HG02840 (cell line): ENCODE data around the gene ABCE1.
"Not testable (repeated sequence)": the region's sequence is repeated elsewhere in the genome, so short reads cannot be mapped to it uniquely, and the experiment has no call there.

ENCODE experiments used
- ATAC-seq: cut with Tn5 transposase; IDR thresholded peaks from one replicate; pipeline ENCODE4 v1.9.1; 2021; ENCODE audit warnings: mild to moderate bottlenecking, moderate library complexity, moderate number of reproducible peaks; ENCODE audit not compliant: unreplicated experiment, low FRiP score

The ABCE1 gene

DNA sequence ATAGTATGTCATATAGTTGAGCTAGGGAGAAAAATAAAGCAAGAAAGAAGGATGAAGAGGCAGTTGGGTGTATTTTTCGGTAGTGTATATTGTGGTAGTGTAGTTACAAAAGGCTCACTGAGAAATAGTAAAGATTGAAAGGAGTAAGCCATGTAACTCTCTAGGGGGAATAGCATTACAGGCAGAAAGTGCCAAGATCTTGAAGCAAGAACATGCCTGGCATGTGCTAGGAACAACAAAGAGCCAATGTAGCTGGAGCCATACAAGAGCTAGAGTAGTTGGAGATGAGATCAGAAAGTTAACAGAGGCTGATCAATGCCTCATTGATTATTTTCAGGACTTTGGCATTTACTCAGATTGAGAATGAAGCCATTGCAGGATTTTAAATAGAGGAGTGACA, 3.0 kb downstream of the ABCE1 start:
- ATAC-seq, result no peak

DNA sequence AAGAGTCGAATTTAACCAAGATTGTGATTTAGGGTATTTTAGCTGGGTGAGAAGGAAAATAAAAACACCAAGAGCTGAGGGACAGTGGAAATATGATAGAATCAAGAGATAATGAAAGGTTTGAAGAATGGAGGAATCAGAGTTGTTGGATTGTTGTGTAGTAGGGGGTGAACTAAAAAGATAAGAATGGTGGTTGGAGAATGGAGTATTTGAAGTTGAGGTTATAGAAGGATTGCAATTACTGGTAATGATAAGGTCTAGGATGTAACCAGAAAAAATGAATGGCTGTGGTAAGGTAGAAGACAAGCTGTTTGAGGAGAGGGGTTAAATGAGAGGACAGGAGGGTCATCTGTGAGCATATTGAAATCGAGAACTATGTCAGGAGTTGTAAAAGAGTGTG, 4.5 kb downstream of the ABCE1 start:
- ATAC-seq, result no peak

DNA sequence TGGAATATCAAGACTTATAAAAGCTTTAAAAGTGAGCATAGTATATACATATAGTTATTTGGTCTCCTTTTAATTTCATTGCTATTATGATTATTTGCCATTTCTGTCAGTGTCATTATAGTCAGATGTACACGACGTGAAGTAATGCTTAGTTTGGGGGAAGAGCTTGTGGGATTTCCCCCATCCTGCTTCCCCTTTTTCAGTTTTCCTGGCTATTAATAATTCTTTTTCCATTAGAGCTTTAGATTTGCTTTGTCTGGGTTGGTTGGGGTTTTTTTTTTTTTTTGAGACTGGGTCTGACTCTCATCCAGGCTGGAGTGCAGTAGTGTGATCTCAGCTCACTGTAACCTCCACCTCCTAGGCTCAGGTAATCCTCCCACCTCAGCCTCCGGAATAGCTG, 5.4 kb downstream of the ABCE1 start:
- ATAC-seq, result no peak

DNA sequence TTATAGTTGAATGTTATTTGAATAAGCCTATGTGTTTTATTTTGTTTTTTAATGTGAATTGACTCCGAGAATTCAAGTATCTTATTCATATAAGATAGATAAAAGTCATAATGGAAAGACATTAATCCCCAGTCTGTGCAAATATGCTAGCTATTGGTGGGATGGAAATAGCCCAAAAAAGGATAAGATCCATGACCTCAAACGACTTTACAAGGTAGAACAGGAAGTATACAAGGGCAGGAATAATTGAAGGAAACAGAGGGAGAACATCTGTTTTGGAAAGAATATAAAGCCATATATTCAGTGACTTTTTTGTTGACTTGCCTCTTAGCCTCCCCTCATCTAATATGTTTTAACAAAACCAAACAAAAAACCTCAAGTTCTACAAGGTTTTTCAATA, 9.0 kb downstream of the ABCE1 start:
- no peak for ATAC-seq

- no peak for ATAC-seq
Measured at GRCh38 chr4:145108128-145108527, 10.0 kb downstream of the ABCE1 start.

DNA sequence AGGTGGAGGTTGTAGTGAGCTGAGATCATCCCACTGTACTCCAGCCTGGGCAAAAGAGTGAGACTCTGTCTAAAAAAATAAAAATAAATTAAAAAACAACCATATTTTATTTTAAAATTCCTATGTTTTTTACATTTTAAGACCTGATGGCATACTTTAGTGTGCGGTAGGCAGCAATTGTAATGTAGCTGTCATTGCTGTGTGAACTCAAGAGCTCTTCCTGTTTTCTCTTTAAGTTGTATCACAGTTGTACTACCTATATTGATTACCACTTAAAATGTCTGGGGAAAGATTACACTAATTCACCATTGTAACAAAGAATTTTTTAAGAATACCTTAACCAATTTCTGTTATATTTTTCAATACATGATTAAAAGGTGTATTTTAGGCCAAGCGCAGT, 27.3 kb downstream of the ABCE1 start:
- ATAC-seq, result no peak

DNA sequence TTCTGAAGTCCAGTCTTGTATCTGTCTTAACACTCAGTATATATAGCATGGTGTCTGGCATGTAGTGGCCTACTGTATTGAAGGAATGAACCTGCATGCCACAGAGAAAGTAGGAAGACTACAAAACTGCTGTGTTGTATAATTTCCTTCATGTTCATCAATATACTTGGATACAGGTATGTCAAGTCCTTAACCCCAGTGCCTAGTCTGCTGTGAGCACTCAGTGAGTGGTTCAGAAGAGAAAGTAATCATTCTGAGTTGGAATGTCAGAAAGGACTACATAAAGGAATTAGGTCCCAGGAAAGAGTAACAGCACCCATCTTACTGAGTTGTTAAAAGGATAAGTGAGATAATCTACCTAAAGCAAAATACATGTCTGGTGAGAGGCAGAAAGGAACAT, 32.0 kb downstream of the ABCE1 start:
- ATAC-seq, result no peak

- ATAC-seq, result no peak
Measured at GRCh38 chr4:145130788-145131399, 32.8 kb downstream of the ABCE1 start.

GRCh38 chr4:145131848-145132247, 33.7 kb downstream of the ABCE1 start:
- ATAC-seq, result no peak

GRCh38 chr4:145132511-145133098, 34.5 kb downstream of the ABCE1 start:
- peak; percentile 83 for ATAC-seq

DNA sequence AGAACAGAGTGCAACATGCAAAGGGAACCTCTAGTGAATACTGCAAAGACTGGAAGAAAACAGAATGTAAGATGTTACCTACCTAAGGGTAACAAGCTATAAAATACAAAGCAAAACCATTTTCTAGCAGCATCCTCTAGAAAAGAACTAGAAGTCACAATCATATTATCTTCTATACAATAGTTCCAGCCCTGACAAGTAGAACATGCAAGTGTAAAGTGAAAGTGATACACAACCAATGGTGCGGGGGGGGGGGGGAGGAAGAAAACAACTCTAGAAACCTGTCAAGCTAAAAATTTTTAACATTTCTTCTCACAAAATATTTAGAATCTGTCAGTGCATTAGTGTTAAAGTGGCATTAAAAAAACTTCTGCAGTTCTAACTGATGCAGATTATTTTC, 38.1 kb downstream of the ABCE1 start:
- not testable (repeated sequence) for ATAC-seq

- ATAC-seq, result no peak
Measured at GRCh38 chr4:145148980-145149379, 50.9 kb downstream of the ABCE1 start.

- ATAC-seq, result no peak
Measured at GRCh38 chr4:145153181-145153903, 55.2 kb downstream of the ABCE1 start.

- no peak for ATAC-seq
Measured at GRCh38 chr4:145153904-145154298, 55.8 kb downstream of the ABCE1 start.

DNA sequence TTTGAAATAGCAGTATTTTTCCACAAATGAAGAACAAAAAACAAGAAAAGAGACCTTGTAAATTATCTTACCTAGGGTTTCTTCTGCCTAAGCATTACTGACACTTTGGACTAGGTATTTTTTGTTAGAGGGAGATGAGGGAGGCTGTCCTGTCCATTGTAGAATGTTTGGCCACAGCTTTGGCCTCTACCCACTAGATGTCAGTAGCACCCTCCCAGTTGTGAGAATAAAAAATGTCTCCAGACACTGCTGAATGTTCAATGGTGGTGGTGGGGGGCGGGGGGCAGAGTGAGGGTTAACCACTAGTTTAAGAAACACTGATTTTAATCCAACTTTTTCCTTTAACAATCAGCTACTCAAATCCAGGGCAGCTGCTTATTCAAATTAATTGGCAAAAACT, 56.5 kb downstream of the ABCE1 start:
- ATAC-seq, result peak; percentile 66

DNA sequence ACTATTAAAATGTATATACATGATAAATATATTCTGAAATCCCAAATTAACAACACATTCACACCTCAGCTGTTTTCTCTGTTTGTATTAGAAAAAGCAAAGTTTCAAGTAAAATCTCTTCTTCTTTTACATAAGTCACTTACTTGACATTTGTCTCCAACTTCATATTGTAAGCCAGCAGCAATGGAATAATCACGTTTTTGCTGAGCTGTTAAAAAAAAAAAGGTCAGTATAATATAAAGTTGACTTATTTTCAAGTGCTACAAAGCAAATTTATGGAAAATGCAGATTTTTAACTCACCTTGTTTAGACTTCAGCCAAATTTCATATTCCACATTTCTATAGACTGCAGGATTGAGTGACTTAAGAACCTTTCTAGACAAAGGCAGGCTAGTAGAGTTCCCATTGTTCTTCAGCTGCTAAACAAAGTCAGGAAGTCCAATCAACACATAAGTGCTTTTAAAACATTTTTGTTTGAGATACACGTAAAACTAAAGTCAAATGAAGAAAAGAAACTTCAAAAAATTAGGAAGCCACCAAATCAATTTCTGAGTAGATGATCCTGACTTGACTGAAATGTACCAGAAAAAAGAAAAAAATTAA, 57.3 kb downstream of the ABCE1 start:
- ATAC-seq, result no peak

DNA sequence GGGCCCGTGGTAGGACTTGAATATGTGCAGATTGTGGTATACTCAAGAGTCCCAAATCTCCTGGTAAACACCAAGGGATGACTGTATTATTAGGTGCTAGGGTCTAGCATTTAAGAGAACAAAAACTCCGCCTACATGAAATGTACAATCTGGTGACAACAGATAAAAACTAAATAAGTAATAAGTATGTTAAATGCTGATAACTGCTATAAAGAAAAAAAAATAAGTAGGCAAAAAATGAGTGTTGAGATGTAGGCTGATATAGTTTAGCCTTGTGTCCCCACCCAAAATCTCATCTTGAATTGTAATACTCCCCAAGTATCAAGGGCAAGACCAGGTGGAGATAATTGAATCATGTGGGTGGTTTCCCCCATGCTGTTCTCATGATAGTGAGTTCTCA, 58.9 kb downstream of the ABCE1 start:
- no peak for ATAC-seq

DNA sequence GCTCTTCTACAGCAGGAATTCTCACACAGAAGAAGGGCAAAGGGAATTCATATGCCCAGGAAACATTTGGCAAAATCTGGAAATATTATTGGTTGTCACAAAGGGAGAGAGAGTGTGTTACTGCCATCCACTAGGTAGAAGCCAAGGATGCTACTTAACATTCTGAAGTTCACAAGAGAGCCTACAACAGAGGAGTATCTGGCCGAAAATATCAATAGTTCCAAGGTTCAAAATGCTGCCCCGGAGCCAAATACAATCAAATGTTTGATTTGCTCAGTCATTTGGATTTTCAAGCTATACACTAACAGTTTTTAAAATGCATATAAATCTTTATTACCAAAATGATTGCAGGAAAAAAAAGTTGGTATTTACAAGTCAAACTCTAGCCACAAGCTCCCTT, 63.4 kb downstream of the ABCE1 start:
- ATAC-seq, result no peak

DNA sequence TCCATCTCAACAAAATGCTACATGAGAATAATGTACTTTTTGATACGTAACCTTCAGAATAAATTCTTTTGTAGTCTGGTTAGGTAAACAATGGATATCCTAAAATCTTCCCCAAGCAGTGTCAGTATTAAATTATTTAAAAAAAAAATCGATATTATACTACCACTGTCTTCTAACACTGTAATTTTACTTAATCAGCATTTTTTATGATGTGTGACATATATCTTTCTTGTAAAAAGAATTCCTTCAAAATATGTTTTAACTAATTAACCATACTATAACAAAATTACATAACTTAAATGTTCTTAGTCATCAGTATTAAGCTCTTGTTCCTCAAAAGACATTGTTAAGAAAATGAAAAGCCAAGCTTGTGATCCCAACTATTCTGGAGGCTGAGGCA, 69.8 kb downstream of the ABCE1 start:
- ATAC-seq, result no peak

- no peak for ATAC-seq
Measured at GRCh38 chr4:145168581-145169187, 70.6 kb downstream of the ABCE1 start.

GRCh38 chr4:145170223-145170622, 72.1 kb downstream of the ABCE1 start:
- no peak for ATAC-seq
